NK-92 (cell line): ENCODE data around the gene CYP2W1.

Experiments used
- DNase-seq: peaks from one replicate; lab custom pipeline; 2025; ENCODE audit not compliant: unreplicated experiment; lab: John Stamatoyannopoulos, UW

Gene CYP2W1

DNA sequence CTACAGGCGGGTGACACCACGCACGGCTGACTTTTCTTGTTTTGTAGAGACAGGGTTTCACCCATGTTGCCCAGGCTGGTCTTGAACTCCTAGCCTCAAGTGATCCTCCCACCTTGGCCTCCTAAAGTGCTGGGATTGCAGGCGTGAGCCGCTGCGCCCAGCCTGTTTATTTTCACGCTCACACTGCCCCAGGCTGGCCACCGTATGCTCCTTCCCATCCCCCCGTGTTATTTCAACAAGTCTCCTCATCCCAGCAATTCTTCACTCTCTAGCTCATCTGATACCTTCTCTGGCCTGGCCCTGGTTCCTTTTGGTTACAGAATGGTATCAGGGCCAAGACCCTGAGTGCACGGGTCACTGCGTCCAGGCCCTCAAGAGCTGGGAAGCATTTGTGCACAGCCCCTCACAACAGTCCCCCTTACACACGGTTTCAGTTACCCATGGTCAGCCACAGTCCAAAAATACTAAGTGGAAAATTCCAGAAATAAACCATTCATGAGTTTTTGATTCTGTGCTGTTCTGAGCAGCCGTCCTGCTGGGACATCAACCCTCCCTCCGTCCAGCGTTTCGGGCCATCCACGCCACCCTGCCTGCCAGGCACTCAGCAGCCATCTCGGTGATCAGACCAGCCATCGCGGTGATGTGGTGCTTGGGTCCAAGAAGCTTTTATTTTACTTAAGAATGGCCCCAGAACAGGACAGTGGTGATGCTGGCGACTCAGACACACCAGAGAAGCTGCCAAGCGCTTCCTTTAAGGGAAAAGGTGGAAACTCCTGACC, 16.5 kb upstream of the CYP2W1 start:
- DNase-seq, result no peak

DNA sequence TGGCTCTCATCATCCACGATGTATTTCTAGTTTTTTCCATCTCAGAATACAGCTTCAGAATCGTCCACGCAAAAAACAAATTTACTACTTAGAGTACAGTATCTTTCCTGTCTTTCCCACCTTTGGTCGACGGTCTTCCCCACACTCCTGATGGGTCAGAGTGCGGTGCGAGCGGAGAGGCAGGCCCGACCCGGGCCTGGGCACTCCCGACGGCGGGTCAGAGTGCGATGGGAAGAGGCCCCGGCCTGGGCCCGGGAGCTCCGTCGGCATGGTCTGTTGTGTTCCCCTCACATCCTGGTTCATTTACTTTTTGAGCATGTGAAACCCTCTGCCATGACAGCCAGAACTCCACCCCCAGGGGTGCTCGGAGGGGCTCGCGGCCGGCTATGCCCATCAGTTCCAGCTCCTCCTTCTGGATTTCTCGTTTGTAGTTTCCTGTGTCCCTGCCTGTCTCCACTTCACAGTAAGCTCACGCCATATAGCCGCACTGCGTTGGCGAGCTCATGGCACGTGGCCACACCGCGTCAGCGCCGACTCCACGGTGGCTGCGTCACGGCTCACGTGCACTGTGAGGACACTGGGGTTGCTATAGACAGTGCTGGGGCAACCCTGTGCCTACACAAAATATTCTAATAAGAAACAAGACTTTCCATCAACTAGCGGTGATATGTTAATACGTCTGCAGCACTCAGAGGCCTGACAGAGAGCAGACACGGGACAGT, 15.5 kb upstream of the CYP2W1 start:
- DNase-seq, result no peak

- no peak for DNase-seq
Observed at GRCh38 chr7:968205-969105, 14.5 kb upstream of the CYP2W1 start.

DNA sequence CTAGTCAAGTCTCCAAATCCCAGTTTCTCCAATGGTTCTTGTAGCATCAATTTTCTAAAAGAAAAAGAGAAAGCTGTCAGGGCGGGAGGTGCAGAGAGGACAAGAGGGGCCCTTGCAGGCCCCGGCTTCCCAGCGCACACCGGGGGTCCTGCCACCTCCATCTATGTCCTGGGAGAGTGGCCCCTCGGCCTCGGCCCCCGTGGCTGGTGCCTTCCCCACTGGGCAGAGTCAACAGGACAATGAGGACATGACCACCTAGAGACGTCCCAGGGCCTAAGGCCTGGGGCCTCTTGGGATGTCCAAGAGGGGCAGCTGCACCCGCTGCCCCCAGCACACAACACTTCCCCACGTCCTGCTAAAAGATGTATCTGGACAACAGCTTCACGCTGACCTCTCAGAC, 13.6 kb upstream of the CYP2W1 start:
- no peak for DNase-seq

GRCh38 chr7:970744-971143, 12.2 kb upstream of the CYP2W1 start:
- DNase-seq, result no peak

DNA sequence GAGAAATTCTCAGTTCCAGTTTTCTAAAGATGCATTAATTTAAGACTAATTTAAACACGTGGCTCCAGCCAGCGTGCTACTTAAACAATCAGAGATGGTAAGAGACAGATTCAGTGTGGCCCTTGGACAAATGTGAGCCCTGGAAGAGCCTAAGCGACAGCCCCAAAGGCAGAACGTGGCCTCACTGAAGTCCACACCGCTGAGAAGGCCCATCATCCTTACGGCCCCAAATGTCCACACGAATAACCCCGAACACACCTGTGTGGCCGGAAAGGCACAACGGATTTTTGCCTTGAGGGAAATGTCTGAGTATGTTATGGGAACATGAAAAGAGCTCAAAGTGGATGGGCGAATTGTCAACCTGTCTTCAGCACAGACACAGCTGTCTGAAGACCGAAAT, 10.9 kb upstream of the CYP2W1 start:
- DNase-seq, result no peak

DNA sequence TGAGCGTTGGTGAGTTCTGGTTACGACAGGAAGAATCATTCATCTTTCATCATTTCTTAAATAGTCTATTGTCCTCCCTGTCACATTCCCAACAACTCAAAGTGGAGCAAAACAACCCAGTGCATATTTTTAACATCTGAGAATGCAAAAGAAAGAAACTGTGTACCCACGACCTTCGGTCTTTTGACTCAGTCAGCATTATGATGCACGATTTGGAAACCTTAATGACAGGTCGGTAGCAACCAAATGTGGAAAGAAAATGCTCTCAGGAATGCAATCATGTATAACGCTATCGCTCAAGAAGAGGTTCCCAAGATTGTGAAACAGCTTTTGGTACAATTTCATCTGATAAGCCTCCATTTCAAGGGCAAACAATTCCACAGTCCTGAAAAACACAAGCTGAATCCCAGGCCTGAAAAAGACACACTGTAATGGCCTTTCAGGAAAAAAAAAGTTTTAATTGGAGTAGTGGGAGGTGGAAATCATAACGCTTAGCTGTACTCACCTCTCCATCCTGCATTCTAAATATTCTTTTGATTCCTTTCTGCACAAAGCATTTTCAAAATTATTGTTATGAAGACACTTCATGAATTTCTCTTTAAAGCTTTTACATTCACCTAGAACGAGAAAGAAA, 10.2 kb upstream of the CYP2W1 start:
- DNase-seq, result no peak

GRCh38 chr7:973312-973711, 9.7 kb upstream of the CYP2W1 start:
- no peak for DNase-seq

- no peak for DNase-seq
Observed at GRCh38 chr7:974172-974571, 8.8 kb upstream of the CYP2W1 start.

DNA sequence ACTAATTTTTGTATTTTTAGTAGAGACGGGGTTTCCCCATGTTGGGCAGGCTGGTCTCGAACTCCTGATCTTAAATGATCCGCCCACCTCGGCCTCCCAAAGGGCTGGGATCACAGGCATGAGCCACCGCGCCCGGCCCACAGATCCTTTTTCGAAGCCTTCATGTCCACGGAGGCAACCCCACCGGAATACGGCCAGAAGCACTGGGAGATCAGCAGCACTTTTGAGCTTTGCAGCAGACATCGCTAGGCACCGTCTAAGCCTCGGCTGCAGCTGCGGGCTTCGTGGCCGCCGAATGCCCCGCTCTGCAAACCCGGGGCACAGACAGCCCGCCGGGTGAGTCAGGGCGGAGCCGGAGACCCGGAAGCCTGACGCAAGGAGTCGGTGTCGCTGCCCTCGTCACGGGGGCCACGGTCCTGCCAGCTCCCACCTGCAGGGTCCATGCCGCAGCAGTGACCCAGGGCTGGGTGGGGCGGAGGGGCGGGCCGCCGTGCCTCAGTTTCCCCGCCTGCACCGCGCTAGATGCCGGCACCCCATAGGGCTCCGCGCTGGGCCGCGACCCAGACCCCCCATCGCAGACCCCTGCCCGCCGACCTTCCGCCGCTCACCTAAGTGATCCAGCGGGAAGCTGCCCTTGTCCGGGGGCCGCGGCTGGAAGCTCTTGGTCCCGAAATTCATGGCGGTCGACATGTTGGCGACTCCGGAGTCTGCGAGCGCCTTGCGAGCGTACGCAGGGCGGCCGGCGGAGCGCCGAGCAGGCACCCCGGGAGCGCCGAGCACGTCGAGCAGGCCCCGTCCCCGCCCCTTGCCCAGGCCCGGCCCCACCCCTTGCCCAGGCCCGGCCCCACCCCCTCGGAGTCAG, 7.9 kb upstream of the CYP2W1 start, which contains the start of gene COX19:
Gene COX19, minus strand, starts transcription at position 730 of the 862 bp plus-strand sequence. Its CDS starts 40 bp downstream, at position 690.
- DNase-seq, result peak; percentile 16

DNA sequence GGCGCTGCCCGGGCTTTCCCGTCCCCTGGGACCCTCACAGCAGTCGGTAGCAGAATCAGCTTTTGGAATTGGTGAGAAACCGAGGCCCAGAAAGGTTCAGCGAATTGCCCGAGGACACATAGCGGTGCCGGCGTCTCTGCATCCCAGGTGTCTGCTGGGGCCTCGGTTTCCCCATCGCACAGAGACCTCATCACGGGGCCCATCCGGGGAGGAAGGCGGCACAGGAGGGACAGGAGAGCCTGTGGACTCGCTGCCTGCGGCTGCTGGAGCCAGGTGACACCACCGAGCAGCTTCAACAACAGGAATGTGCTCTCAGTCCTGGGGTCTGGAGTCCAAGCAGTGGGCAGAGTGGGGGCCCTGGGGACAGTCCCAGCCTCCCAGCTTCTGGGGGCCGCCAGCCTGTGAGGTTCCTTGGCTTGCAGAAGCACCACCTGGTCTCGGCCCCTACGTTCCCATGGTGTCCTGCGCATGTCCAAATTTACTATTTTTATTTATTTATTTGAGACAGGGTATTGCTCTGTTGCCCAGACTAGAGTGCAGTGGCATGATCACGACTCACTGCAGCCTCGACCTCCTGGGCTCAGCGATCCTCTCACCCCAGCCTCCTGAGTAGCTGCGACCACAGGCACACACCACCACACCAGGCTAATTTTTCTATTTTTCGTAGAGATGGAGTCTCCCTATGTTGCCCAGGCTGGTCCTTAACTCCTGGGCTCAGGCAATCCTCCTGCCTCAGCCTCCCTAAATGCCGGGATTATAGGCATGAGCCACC, 7.1 kb upstream of the CYP2W1 start:
- no peak for DNase-seq

DNA sequence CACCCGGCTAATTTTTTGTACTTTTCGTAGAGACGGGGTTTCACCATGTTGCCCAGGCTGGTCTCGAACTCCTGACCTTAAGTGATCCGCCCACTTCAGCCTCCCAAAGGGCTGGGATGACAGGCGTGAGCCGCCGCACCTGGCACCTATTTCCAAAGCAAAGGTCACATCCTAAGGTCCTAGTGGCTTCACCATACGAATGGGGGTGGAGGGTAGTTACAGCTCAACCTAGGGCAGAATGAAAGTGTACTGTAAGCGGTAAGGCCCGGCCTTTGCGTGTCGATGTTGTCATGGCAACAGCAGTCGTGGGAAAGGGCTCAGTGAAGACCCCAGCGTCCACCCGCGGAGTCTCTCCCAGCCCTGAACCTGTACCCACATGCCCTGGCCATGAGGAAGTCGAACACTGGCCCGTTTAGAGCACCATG, 6.1 kb upstream of the CYP2W1 start:
- DNase-seq, result no peak

GRCh38 chr7:977326-978048, 5.5 kb upstream of the CYP2W1 start:
- no peak for DNase-seq

DNA sequence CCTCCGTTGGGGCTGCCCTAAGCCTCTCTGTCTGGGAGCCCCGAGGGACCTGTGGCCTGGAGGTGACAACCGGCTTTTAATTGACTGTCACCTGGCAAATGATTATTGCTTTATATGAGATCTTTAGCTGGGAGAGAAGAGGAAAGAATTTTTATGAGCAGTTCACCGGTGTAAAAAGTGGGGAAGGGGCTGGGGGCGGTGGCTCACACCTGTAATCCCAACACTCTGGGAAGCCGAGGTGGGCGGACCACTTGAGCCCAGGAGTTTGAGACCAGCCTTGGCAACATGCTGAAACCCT, 5.0 kb upstream of the CYP2W1 start:
- no peak for DNase-seq

DNA sequence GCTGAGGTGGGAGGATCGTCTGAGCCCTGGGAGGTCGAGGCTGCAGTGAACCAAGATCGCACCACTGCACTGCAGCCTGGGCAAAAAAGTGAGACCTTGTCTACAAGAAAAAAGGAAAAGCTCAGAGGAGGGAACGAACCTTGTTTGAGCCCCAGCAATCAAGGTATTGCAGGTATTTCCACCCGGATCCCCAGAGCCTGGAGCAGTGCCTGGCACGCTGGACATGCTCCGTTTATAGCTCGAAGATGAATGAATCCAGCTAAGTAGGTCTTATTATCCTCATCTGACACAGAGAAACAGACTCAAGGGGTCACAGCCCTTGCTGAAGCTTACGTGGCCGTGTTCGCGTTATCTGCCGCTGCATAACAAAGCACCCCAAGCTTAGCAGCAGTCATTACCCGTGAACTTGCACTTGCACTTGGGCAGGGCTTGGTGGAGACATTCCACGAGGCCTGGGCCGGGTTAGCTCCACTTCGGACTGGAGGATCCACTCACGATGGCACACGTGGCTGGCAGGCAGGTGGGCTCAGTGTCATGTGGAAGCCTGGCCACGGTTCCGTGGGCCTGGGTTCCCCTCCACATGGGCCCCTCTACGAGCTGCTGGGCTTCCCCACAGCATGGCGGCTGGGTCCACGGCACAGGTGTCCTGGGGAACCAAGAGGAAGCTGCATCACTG, 4.4 kb upstream of the CYP2W1 start:
- DNase-seq, result no peak

GRCh38 chr7:979151-979550, 3.8 kb upstream of the CYP2W1 start:
- DNase-seq, result no peak

DNA sequence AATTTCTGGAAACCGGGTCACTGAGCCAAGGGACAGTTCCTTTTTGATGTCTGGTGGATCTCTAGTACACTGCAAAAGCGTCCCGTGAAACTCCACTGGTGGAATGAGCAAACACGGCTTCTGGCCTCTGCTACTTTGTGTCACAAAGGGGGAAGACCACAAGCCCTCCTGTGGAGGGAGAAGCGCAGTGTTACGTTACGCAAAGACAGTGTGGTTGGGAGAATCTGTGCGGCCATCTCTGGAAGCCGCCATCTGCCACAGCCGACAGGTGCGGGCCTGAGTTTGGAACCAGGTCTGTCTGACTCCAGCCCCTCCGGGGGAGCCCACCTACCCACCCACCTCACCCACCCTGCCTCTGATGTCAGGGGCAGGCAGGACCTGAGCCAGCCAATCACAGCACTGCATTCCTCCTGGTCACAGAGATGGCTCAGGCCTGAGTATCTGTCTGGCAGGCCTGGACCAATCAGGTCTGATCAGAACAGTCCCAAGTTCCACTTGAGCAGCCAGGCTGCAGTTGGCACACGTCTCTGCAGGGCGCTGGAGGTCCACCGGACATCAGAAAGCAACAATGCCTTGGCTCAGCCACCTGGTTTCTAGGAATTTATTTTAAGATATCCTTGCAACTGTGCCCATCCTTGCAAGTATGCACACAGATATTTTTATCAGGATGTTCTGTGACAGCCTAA, 3.0 kb upstream of the CYP2W1 start:
- no peak for DNase-seq
